Stimulated activated naive CD8-positive, alpha-beta T cell treated with anti-CD3 and anti-CD28 coated beads, Interleukin-15, Interleukin-2, amounts not matched to agents 100 U/mL and 50 U/mL, for 24 hours (primary cell): ENCODE measurements around the gene SNTN.

ENCODE experiments used
- ATAC-seq: fragments of 150-1000 bp; cut with Tn5 transposase; one replicate; pipeline ENCODE4 v1.10.0; 2021
- DNase-seq: peaks from one replicate; pipeline ENCODE4 v3.0.0; 2021

SNTN gene

GRCh38 chr3:63674586-63674985 is 22.1 kb downstream of the SNTN start:
- ATAC-seq = no peak
- no peak for DNase-seq

GRCh38 chr3:63679186-63679585 is 26.7 kb downstream of the SNTN start:
- no peak for DNase-seq
- no peak for ATAC-seq

- DNase-seq = no peak
- ATAC-seq = no peak
Measured at GRCh38 chr3:63684081-63684480, 31.6 kb downstream of the SNTN start.

DNA sequence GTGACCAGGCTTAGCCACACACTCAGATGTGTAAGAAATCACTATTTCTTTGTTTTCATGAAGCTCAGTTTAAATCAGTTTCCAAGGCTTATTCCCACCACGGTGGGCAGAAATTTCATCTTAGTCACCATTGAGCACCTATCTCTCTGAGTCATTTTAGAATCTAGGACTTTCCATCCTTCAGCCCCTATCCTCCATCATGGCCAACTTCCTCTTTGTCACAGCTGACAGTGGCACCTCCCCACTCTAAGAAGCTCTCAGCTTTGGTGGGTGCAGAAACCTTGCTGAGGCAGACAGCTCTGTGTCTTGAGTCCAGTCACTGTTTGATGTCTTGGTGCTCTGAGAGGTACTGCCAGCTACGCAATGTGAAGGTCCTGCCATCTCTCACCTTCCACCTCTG is 32.9 kb downstream of the SNTN start:
- ATAC-seq (no peak), DNase-seq (no peak)

DNA sequence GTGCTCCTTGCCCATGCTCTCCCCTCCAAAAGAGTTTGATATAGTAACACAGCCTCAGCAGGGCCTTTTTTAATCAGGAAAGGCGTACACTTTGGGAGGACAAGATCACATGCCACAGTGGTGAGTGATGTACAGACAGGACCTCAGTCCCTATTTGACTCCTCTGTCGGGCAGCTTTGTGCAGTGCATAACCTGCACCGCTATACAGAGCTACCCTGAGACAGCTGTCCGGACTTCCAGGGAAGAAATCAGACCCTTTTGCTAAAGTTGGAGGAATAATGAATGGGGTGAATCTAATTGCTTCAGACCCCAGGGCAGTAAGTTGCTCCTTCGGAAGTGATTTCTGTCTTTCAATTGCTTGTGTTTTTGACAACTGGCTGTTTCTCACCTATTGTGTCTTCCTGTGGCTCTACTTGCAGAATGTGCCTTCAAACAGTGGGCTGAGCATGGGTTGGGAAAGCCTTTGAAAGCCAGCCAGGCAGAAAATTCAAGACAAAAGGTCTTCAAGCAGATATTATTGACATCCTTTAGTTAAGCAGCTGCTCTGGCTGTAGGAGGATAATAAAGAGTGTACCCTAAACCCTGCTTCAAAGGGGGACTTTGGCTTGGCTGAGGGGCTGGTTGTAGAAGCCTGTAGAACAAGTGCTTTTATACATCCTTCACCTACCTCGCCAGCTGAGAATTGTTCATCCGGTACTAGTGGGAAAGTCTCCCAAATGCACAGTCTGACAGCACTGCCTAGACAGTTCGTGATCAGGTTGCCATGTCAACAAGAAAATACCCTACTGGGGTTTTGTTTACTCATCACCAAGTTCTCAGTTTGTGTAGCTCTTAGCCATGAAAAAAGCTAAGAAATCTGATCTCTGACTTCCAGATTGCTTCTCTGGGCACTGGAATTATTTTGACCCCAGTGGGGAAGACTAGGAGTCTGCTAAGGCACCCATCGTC is 35.1 kb downstream of the SNTN start:
- ATAC-seq (no peak), DNase-seq (no peak)

DNA sequence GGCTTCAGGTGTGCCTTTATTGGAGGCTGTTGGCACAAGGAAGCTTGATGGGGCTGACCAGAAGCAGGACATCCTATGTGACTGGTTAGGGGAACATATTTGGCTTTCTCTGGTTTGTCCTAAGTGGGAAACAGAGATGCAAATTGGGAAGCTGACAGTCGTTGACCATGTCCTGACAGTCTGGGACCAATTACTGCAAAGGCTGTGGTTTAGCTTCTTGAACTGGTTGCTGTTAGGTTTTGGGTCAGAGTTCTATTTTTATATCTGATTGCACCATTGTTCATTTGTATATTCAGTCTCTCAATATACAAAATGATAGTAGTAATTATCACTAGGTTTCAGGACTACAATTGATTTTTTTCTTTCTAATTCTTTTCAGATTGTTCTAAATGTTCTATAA is 36.8 kb downstream of the SNTN start:
- ATAC-seq (no peak), DNase-seq (no peak)

- ATAC-seq (no peak), DNase-seq (no peak)
Measured at GRCh38 chr3:63693351-63693750, 40.9 kb downstream of the SNTN start.

- DNase-seq (no peak), ATAC-seq (no peak)
Measured at GRCh38 chr3:63705092-63705645, 52.7 kb downstream of the SNTN start.

DNA sequence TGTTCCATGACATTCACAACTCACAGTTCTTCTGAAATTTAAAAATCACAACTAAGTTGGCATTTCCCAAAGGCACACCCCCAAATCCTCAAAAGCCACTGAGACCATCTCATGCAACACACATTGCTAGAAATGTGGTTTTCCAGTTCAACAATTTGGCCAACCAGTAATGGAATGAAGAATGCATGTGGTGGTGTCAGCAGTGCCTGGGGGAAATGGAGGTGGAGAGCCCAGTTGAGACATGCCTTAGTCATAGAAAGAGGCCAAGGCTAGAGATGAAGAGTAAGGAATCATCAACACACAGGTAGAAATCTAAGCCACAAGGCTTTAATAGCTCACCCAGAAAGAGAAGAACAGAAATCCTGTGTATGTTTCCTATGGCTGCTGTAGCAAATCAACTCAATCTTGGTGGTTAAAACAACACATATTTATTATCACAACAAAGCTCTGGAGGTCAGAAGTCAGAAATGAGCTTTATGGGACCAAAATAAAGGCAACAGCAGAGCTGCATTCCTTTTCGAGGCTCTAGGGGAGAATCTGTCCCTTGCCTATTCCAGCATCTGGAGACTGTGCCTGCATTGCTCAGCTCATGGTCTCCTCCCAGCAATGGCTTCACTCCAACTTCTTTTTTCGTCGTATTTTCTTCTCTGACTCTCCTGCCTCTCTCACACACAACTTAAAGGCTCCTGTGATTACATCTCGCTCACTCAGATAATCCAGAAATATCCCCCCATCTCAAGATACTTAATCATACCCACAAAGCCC is 54.0 kb downstream of the SNTN start:
- DNase-seq (no peak), ATAC-seq (no peak)

DNA sequence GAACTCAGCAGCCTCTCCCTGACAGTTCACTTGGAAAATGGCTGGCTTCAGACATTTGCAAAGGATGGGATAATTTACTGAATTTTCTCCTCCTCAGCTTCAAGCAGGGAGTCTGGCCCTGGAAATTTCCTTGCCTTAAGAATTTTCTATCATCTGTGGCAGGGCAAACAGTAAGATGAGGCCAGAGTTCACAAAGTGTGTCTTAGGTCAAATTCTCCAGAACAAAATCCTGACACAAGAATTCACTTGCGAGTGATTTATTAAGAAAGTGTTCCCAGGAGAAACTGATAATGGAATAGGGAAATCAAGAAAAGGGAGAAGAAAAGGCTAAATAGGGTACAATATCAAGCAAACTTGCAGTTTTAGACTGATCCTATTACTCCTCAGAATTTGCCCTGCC is 55.3 kb downstream of the SNTN start:
- no peak for ATAC-seq
- no peak for DNase-seq

- ATAC-seq (no peak), DNase-seq (no peak)
Measured at GRCh38 chr3:63709576-63709975, 57.1 kb downstream of the SNTN start.
